ENCODE results near the gene UBTD1. TPM values are rescaled to one million over a fixed set of nuclear protein-coding genes. Genes with fewer than 3 reads are reported as not detected.

UBTD1 gene
- total RNA-seq, 1 donor from 2014 or later: 11.6 TPM

- Mint-ChIP-seq H3K4me1 (ENCODE audit: unreplicated experiment) (peaks cover 5% of the 10 kb centered on the region), H3K27ac (no peak overlapping the region), H3K4me3 (no peak overlapping the region), H3K36me3 (peaks cover 32% of the 10 kb centered on the region), H3K27me3 (no peaks in the 10 kb centered on the region), H3K9me3 (no peaks in the 10 kb centered on the region)
- no peak for DNase-seq (ENCODE audit: extremely low spot score, unreplicated experiment)
- TF ChIP-seq CTCF (conservative IDR thresholded peaks at IDR 0.05): no peak
Measured at GRCh38 chr10:97456034-97456685, 42.6 kb upstream of the UBTD1 start.

GRCh38 chr10:97456686-97457065 is 42.0 kb upstream of the UBTD1 start:
- no peak for TF ChIP-seq CTCF (conservative IDR thresholded peaks at IDR 0.05)
- H3K27ac Mint-ChIP-seq: no peak overlapping the region
- H3K9me3 Mint-ChIP-seq: no peaks in the 10 kb centered on the region
- peaks cover 5% of the 10 kb centered on the region for H3K4me1 Mint-ChIP-seq (ENCODE audit: unreplicated experiment)
- no peaks in the 10 kb centered on the region for H3K27me3 Mint-ChIP-seq
- H3K36me3 Mint-ChIP-seq: peaks cover 32% of the 10 kb centered on the region
- H3K4me3 Mint-ChIP-seq: no peak overlapping the region
- no peak for DNase-seq (ENCODE audit: extremely low spot score, unreplicated experiment)

- no peak overlapping the region for H3K27ac Mint-ChIP-seq
- DNase-seq (ENCODE audit: extremely low spot score, unreplicated experiment): no peak
- no peak for TF ChIP-seq CTCF (conservative IDR thresholded peaks at IDR 0.05)
- H3K4me3 Mint-ChIP-seq: no peak overlapping the region
- peaks cover 14% of the 10 kb centered on the region for H3K4me1 Mint-ChIP-seq (ENCODE audit: unreplicated experiment)
- H3K27me3 Mint-ChIP-seq: no peaks in the 10 kb centered on the region
- H3K36me3 Mint-ChIP-seq: peaks cover 37% of the 10 kb centered on the region
- no peaks in the 10 kb centered on the region for H3K9me3 Mint-ChIP-seq
Measured at GRCh38 chr10:97459111-97459510, 39.6 kb upstream of the UBTD1 start.

GRCh38 chr10:97459933-97460332 is 38.8 kb upstream of the UBTD1 start:
- TF ChIP-seq CTCF (conservative IDR thresholded peaks at IDR 0.05): no peak
- Mint-ChIP-seq H3K36me3 (peaks cover 39% of the 10 kb centered on the region), H3K4me1 (ENCODE audit: unreplicated experiment) (peaks cover 11% of the 10 kb centered on the region), H3K27me3 (no peaks in the 10 kb centered on the region), H3K9me3 (no peaks in the 10 kb centered on the region), H3K27ac (no peak overlapping the region), H3K4me3 (no peak overlapping the region)
- DNase-seq (ENCODE audit: extremely low spot score, unreplicated experiment): no peak

GRCh38 chr10:97462309-97462708 is 36.4 kb upstream of the UBTD1 start:
- Mint-ChIP-seq H3K27me3 (no peaks in the 10 kb centered on the region), H3K9me3 (no peaks in the 10 kb centered on the region), H3K4me1 (ENCODE audit: unreplicated experiment) (peaks cover 11% of the 10 kb centered on the region), H3K36me3 (peaks cover 35% of the 10 kb centered on the region), H3K27ac (no peak overlapping the region), H3K4me3 (no peak overlapping the region)
- no peak for TF ChIP-seq CTCF (conservative IDR thresholded peaks at IDR 0.05)
- DNase-seq (ENCODE audit: extremely low spot score, unreplicated experiment): no peak

All from type B pancreatic cell (in vitro differentiated cells).